Measurements from ENCODE around the gene PSMD13.

The PSMD13 gene

GRCh38 chr11:279040-279965, 42.5 kb downstream of the PSMD13 start:
- no peaks in the 10 kb centered on the region for H3K9me3 ChIP-seq (ENCODE audit: control insufficient read depth, low read length)
- H3K4me3 ChIP-seq (ENCODE audit: extremely low read depth, insufficient read depth, low read length, poor library complexity, severe bottlenecking): no peak overlapping the region
- H3K36me3 ChIP-seq (ENCODE audit: control insufficient read depth, insufficient read depth, low read length): no peaks in the 10 kb centered on the region
- no peaks in the 10 kb centered on the region for H3K4me1 ChIP-seq (ENCODE audit: control insufficient read depth, insufficient read depth, low read length, poor library complexity, severe bottlenecking)
- 68% methylated on average over 88 to 94 of the region's 97 CpGs for WGBS, 2 experiments (ENCODE audit: insufficient coverage in 2 of 2)
- H3K27ac ChIP-seq (ENCODE audit: low read depth, low read length, severe bottlenecking): no peak overlapping the region

- WGBS, 2 experiments (ENCODE audit: insufficient coverage in 2 of 2): 18 to 29% methylated on average over 63 to 82 of the region's 85 CpGs
- Histone ChIP-seq H3K27ac (ENCODE audit: low read depth, low read length, severe bottlenecking) (no peak overlapping the region), H3K4me3 (ENCODE audit: extremely low read depth, insufficient read depth, low read length, poor library complexity, severe bottlenecking) (no peak overlapping the region), H3K36me3 (ENCODE audit: control insufficient read depth, insufficient read depth, low read length) (no peaks in the 10 kb centered on the region), H3K9me3 (ENCODE audit: control insufficient read depth, low read length) (no peaks in the 10 kb centered on the region), H3K4me1 (ENCODE audit: control insufficient read depth, insufficient read depth, low read length, poor library complexity, severe bottlenecking) (no peaks in the 10 kb centered on the region)
Observed at GRCh38 chr11:279966-280705, 43.4 kb downstream of the PSMD13 start.

GRCh38 chr11:280706-281485, 44.1 kb downstream of the PSMD13 start:
- no peaks in the 10 kb centered on the region for H3K36me3 ChIP-seq (ENCODE audit: control insufficient read depth, insufficient read depth, low read length)
- H3K27ac ChIP-seq (ENCODE audit: low read depth, low read length, severe bottlenecking): no peak overlapping the region
- no peaks in the 10 kb centered on the region for H3K4me1 ChIP-seq (ENCODE audit: control insufficient read depth, insufficient read depth, low read length, poor library complexity, severe bottlenecking)
- 67 to 69% methylated on average over 69 to 79 of the region's 79 CpGs for WGBS, 2 experiments (ENCODE audit: insufficient coverage in 2 of 2)
- no peak overlapping the region for H3K4me3 ChIP-seq (ENCODE audit: extremely low read depth, insufficient read depth, low read length, poor library complexity, severe bottlenecking)
- H3K9me3 ChIP-seq (ENCODE audit: control insufficient read depth, low read length): no peaks in the 10 kb centered on the region

- H3K27ac ChIP-seq (ENCODE audit: low read depth, low read length, severe bottlenecking): no peak overlapping the region
- H3K9me3 ChIP-seq (ENCODE audit: control insufficient read depth, low read length): no peaks in the 10 kb centered on the region
- H3K36me3 ChIP-seq (ENCODE audit: control insufficient read depth, insufficient read depth, low read length): no peaks in the 10 kb centered on the region
- 86 to 94% methylated on average over 25 to 26 of the region's 26 CpGs for whole genome bisulfite sequencing, 2 experiments (ENCODE audit: insufficient coverage in 2 of 2)
- no peaks in the 10 kb centered on the region for H3K4me1 ChIP-seq (ENCODE audit: control insufficient read depth, insufficient read depth, low read length, poor library complexity, severe bottlenecking)
- no peak overlapping the region for H3K4me3 ChIP-seq (ENCODE audit: extremely low read depth, insufficient read depth, low read length, poor library complexity, severe bottlenecking)
Observed at GRCh38 chr11:281486-282161, 44.8 kb downstream of the PSMD13 start.

GRCh38 chr11:282171-282570, 45.4 kb downstream of the PSMD13 start:
- no peaks in the 10 kb centered on the region for H3K36me3 ChIP-seq (ENCODE audit: control insufficient read depth, insufficient read depth, low read length)
- H3K27ac ChIP-seq (ENCODE audit: low read depth, low read length, severe bottlenecking): no peak overlapping the region
- no peak overlapping the region for H3K4me3 ChIP-seq (ENCODE audit: extremely low read depth, insufficient read depth, low read length, poor library complexity, severe bottlenecking)
- no peaks in the 10 kb centered on the region for H3K9me3 ChIP-seq (ENCODE audit: control insufficient read depth, low read length)
- no peaks in the 10 kb centered on the region for H3K4me1 ChIP-seq (ENCODE audit: control insufficient read depth, insufficient read depth, low read length, poor library complexity, severe bottlenecking)
- 66 to 75% methylated on average over 3 to 4 of the region's 4 CpGs for WGBS, 2 experiments (ENCODE audit: insufficient coverage in 2 of 2)

GRCh38 chr11:282630-283360, 46.0 kb downstream of the PSMD13 start:
- H3K9me3 ChIP-seq (ENCODE audit: control insufficient read depth, low read length): no peaks in the 10 kb centered on the region
- no peaks in the 10 kb centered on the region for H3K4me1 ChIP-seq (ENCODE audit: control insufficient read depth, insufficient read depth, low read length, poor library complexity, severe bottlenecking)
- H3K4me3 ChIP-seq (ENCODE audit: extremely low read depth, insufficient read depth, low read length, poor library complexity, severe bottlenecking): no peak overlapping the region
- H3K27ac ChIP-seq (ENCODE audit: low read depth, low read length, severe bottlenecking): no peak overlapping the region
- H3K36me3 ChIP-seq (ENCODE audit: control insufficient read depth, insufficient read depth, low read length): no peaks in the 10 kb centered on the region
- 90 to 92% methylated on average over 6 to 9 of the region's 13 CpGs for WGBS, 2 experiments (ENCODE audit: insufficient coverage in 2 of 2)

- Histone ChIP-seq H3K4me3 (ENCODE audit: extremely low read depth, insufficient read depth, low read length, poor library complexity, severe bottlenecking) (no peak overlapping the region), H3K4me1 (ENCODE audit: control insufficient read depth, insufficient read depth, low read length, poor library complexity, severe bottlenecking) (no peaks in the 10 kb centered on the region), H3K27ac (ENCODE audit: low read depth, low read length, severe bottlenecking) (no peak overlapping the region), H3K36me3 (ENCODE audit: control insufficient read depth, insufficient read depth, low read length) (no peaks in the 10 kb centered on the region), H3K9me3 (ENCODE audit: control insufficient read depth, low read length) (no peaks in the 10 kb centered on the region)
- WGBS, 2 experiments (ENCODE audit: insufficient coverage in 2 of 2): 91% methylated on average over 11 to 16 of the region's 23 CpGs
Observed at GRCh38 chr11:283405-284104, 46.8 kb downstream of the PSMD13 start.

GRCh38 chr11:284105-285020, 47.6 kb downstream of the PSMD13 start:
- WGBS, 2 experiments (ENCODE audit: insufficient coverage in 2 of 2): 91 to 93% methylated on average over 21 to 23 of the region's 24 CpGs
- peaks cover 1% of the 10 kb centered on the region for H3K4me1 ChIP-seq (ENCODE audit: control insufficient read depth, insufficient read depth, low read length, poor library complexity, severe bottlenecking)
- H3K4me3 ChIP-seq (ENCODE audit: extremely low read depth, insufficient read depth, low read length, poor library complexity, severe bottlenecking): no peak overlapping the region
- no peak overlapping the region for H3K27ac ChIP-seq (ENCODE audit: low read depth, low read length, severe bottlenecking)
- H3K36me3 ChIP-seq (ENCODE audit: control insufficient read depth, insufficient read depth, low read length): no peaks in the 10 kb centered on the region
- H3K9me3 ChIP-seq (ENCODE audit: control insufficient read depth, low read length): no peaks in the 10 kb centered on the region

Measured in mesodermal cell (in vitro differentiated cells).